ENCODE measurements around the gene PTPN3.

GRCh38 chr9:109448223-109448622 lies 49.9 kb downstream of the PTPN3 start:
- TF ChIP-seq, protein P1, sequence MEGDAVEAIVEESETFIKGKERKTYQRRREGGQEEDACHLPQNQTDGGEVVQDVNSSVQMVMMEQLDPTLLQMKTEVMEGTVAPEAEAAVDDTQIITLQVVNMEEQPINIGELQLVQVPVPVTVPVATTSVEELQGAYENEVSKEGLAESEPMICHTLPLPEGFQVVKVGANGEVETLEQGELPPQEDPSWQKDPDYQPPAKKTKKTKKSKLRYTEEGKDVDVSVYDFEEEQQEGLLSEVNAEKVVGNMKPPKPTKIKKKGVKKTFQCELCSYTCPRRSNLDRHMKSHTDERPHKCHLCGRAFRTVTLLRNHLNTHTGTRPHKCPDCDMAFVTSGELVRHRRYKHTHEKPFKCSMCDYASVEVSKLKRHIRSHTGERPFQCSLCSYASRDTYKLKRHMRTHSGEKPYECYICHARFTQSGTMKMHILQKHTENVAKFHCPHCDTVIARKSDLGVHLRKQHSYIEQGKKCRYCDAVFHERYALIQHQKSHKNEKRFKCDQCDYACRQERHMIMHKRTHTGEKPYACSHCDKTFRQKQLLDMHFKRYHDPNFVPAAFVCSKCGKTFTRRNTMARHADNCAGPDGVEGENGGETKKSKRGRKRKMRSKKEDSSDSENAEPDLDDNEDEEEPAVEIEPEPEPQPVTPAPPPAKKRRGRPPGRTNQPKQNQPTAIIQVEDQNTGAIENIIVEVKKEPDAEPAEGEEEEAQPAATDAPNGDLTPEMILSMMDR (conservative IDR thresholded peaks at IDR 0.05; ENCODE audit: low read depth, low read length): no peak
- TF ChIP-seq EZH2 (IDR thresholded peaks at IDR 0.05; ENCODE audit: borderline replicate concordance, low read depth, low read length, poor library complexity, severe bottlenecking): no peak
